ENCODE data around the gene GON7.
"Not testable (repeated sequence)": the region's sequence is repeated elsewhere in the genome, so short reads cannot be mapped to it uniquely, and the experiment has no call there.

Gene GON7, protein sequence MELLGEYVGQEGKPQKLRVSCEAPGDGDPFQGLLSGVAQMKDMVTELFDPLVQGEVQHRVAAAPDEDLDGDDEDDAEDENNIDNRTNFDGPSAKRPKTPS

DNA sequence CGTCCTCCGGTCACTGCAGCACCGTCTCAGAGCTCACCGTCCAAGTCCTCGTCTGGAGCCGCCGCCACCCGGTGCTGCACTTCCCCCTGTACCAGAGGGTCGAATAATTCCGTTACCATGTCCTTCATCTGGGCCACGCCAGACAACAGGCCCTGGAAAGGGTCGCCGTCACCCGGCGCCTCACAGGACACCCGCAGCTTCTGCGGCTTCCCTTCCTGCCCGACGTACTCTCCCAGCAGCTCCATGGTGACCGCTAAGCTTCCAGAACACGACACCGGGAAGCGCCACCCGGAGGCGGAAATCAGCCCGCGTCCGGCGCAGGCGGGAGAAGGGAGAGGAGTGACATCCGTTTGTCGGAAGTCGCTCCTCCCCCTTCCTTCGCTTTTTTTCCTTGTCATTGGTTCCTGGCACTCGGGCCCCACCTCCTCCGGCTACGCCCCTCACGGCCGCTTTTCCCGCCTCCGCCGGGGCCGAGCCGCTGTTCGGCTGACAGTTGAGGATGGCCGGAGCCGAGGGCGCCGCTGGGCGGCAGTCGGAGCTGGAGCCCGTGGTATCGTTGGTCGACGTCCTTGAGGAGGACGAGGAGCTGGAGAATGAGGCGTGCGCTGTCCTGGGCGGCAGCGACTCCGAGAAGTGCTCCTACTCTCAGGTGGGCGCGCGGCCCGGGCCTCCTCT lies at the start of gene GON7, which contains the start of gene UBR7:
TSS of gene GON7 (minus strand) at position 273 of the 675 bp plus-strand sequence. CDS start at position 245, 28 bp downstream.
TSS of gene UBR7 (plus strand) at position 464 of the 675 bp plus-strand sequence. CDS start at position 500, 36 bp downstream.
- peak; percentile 85 to 89 for DNase-seq

DNA sequence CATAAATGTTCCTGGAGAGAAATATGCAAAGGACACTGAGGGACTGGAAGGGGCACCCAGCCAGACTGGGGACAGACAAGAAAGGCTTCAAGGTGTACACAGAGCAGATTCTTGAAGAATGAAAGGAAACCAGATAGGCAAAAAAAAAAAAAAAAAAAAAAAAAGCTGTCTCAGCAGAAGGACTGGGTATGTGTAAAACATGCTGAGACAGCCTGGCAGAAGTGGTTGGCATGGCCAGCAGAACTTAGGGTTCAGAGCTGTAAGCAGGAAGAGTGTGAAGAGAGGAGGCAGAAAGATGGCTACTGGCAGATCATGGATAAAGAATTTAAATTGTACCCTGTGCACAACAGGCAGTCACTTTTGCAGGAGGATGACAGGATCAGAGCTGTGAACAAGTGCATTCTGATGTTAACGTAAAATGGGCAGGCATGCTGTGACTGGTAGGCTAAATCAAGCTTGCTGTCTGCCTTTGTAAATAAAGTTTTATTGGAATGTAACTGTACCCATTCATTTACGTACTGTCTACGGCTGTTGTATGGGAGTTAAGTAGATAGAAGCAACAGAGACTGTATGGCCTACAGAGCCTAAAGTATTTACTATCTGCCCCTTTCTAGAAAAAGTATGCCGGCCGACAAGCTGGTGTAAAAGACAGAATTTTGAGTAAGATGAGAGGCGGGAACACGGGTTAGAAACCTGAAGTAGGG lies 42.4 kb upstream of the GON7 start:
- no peak for DNase-seq

DNA sequence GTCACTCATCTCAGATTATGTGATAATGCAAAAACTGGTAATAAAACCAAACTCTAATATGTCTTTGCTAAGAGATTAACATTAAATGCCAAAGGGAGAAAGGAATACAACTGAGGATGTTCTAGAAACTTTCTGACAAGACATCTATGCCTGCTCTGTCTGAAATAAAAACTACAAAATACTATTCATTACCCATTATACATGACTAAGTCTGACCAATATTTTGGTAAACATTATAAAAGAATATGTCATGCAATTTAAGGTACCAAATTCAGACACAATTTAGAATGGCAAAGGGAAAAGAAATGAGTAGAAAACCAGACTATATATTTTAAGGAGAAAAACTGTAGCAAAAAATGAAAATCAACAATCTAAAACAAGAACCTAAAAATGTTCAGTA lies 39.7 kb upstream of the GON7 start:
- no peak for DNase-seq

DNA sequence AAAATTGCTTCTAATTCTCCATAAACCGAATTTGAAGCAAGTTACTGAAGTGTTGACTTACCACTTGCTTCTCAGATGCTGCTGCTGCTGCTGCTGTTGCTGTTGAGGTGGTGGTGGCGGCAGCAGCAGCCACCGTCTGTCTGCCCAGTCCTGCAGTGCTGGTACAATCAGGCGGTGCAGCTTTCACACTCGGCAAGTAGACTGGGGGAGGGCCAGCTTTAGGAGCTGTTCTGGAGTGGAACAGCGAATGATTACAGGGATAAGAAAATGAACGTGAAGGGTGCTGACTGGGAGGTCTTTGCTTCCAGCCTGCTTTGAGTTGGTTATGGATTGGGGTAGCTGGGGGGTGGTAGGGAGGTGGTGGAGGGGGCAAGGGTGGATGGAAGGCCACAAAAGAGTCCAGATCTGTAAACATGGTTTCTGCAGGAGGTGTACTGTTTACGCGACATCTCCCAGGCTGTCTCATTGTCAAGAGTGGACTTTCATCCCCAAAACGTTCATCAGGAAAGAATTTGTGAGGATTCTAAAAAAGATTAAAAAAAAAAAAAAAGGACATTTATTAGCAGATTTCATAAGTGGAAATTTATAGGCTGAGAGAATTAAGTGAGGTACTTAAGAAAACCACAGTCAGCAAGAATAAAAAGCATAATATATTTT lies 39.0 kb upstream of the GON7 start:
- no peak for DNase-seq

DNA sequence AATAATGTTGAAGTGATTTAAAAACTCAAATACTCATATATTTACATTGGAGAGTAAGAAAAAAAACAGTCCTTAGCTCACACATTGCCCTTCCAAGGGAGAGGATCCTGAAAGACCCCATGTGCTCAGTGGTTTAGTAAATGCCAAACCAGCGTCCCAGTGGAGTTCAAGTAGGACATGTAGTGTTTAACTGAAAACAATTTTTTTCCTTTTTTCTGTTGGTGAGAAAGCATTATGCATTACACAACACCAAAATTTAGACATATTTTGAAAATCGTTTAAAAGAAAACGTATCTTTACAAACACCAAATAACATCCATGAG lies 33.8 kb upstream of the GON7 start:
- DNase-seq = no peak

DNA sequence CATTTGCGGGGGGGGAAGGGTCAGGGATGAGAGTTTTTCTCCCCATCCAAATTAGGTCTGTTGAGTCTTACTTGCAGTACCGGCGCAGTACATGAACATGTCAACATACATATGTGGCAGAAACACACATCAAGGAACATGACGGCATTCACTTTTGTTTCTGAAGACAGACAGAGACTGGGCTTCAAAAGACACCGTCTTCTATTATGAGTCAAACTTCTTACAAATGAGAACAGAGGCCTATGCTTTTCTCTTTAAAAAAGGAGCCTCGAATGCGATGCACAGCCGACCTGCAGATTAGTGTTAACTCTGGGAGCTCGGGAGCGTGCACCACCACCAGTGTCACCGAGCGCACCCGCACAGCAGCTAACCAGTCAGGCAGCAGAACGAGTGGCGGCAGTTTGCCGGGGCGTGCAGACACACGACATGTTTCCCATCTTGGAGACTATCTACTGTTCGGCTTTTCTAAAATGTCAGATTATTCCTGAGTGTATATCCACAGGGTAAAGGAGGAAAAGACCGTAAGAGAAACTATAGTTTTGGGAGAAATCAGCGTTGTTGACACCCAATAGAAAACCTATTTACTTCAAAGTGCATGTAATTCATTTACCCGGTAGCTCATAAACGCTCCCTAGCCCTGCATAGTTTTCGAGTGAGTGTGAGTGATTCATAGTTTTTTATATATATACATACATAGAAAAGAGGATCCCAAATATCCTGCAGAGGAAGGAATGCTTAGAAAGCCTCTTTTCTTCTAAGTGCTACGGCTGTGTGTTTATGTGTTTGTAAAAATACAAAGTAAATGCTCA lies 33.2 kb upstream of the GON7 start:
- DNase-seq = no peak

DNA sequence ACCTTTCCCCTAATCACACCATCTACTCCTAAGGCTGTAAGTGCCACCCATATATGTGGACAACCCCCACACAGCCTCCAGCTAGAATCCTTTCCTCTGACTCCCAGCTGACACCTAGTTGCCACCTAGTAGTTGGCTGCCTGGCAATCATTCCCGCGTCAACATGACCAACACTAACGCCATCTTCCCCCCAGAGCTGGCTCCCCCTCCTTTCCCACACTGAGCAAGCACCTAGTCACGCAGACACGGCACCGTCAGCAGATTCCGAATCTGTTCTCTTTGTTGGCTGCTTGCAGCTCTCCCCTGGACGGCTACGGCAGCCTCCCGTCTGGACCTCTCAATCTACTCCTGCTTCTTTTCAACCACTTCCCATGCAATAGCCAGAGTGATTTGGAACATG lies 27.9 kb upstream of the GON7 start:
- no peak for DNase-seq

DNA sequence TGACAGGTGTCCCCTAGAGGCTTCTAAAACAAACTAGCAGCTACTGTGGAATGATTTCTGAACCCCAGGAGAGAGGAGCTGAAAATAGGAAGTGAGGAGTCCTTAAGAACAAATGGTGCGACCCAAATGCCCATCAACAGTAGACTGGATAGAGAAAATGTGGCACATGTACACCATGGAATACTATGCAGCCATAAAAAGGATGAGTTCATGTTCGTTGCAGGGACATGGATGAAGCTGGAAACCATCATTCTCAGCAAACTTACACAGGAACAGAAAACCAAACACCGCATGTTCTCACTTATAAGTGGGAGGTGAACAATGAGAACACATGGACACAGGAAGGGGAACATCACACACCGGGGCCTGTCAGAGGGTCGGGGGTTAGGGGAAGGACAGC lies 26.2 kb upstream of the GON7 start:
- DNase-seq = not testable (repeated sequence)

DNA sequence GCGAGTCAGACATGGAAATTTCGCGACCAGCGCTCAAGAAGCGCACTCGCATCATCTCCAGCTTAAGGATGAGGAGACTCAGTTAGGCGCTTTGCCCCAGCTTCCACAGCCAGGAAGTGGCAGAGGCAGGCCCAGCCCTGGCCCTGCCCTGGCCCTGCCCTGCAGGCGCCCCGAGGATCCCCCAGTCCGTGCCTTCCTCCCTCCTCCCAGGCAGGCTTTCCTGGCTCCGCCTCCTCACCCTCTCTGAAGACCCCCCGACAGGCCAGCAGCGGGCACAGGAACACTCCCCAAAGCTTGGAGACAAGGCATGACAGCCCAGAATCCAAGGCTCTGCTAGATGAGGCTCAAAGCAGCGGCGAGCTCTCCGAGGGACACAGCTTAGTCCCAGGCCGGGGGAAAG lies 25.3 kb upstream of the GON7 start:
- DNase-seq = no peak

DNA sequence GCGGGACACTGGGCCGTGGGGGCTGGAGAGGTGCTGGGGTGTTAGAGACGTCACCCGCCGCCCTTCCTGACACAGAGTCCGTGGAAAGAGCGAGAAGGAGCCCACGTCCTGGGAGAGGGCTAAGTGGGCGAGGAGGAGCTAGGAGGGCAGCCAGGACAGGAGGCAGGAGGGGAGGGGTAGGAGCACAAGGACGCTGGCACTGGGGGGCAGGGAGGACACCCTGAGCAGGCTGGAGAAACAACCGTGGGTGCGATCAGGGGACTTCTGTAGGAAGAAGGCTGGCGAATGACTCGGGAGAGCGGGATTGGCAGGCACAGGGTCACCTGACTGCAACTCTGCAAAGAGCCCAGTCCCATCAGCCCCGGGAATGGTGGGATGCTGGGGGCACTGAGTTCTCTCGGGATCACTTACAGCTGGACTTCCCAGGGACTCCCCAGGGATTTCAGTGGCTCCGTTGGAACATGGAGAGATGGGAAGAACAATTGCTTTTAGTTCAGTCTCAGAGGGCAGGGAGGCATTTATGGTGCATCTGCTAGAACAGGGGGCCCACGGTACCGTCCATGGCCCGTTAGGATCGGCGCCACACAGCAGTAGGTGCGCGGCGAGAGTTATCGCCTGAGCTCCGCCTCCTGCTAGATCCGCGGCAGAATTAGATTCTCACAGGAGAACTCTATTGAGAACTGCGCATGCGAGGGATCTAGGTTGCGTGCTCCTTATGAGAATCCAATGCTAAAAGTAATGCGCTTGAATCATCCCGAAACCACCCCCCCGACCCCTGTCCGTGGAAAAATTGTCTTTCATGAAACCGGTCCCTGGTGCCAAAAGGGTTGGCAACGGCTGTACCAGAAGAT lies 24.5 kb upstream of the GON7 start:
- no peak for DNase-seq

DNA sequence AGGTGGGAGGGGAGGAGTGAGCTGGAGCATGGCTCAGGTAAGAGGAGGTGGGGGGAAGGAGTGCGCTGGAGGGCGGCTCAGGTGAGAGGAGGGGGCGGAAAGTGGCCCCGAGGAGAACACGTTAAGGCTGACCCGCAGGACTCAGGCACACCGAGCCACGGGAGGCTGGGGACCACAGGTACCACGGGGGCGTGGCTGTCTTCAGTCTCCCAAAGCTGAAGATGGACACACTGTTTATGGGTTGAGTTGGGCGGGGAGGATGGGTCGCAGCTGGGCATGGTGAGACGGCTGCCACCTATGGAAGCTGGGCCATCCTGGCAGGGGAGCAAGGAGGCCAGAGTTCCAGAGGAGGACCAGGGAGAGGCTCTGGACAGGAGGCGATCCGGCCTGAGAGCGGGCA lies 23.7 kb upstream of the GON7 start:
- no peak for DNase-seq

DNA sequence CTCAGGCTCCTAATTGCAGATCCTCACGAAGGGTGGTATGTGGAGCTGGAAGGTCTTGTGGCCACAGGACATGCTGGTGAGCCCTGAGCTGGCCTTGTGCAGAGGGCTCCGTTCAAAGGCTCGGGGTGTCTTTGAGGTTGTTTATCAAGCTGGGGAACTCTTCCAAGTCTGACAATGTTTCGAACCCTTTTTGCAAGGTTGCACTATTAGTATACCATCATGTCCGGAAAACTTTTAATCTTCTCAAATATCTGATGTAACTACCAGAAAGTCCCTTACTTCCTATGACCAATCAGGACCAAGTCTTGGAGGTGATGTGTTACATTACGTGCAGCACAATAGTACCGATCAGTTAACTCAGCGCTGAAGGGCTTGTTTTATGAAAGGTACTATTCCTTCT lies 21.7 kb upstream of the GON7 start:
- DNase-seq = no peak

DNA sequence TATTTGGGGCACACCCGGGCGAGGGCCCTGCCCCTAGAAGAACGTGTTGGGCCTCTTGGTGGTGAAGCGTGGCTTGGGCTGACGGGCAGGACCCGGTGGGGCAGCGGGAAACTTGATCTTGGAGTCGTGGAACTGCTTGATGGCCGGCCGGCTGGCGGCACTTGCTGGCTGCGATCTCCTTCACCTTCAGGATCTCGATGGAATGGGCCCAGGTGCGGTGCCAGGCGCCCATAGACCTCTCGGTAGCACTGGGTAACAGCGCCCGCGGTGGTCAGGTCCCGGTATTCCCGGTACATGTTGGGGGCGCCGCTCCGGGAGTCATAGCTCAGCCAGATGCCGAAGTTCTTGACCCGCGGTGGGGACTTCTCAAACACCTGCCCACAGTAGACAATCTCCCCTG lies 16.7 kb upstream of the GON7 start:
- DNase-seq = no peak

DNA sequence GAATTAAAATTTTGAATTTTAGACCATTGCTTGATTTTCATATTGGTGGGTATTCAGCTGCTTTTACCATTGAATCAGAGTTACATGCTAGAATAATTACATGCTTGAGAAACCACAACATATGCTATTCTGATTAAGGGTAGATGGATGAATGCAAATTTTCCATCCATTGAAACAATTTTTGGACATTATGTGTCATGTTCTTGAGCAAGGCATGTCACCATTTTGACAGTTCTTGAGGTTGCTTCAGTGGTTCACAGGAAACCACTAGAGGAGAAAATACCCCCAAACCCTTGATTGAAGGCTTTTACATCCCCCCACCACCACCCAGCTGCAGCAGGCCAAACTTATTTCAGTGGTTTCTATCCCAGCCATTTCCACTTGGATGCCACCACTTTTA lies 13.6 kb upstream of the GON7 start:
- DNase-seq = no peak

DNA sequence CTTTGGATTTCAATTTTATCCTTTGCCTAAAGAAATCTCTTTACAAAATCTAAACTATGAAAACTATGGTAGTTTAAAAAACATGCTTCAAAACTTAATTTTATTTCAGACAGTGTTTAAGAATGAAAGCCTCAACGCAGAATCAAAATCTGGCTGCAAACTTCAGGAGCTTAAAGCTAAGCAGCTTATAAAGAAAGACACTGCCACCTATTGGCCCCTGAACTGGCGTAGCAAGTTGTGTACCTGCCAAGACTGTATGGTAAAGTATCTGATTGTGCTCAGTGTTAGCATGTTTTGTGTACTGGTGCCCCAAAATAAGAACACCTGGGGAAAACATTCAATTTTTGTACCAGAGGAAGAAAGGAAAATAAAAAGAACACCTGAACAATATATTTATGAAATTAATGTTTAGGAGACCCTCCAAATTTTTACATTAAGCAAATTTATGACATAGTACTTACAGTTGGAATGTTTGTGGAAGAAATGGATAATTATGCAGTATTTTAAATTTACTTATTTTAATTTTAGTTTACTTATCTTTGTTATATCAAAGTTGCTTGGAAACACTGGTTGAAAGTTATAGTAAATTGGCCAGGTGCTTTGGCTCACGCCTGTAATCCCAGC lies 12.3 kb upstream of the GON7 start:
- peak; percentile 56 to 71 for DNase-seq

DNA sequence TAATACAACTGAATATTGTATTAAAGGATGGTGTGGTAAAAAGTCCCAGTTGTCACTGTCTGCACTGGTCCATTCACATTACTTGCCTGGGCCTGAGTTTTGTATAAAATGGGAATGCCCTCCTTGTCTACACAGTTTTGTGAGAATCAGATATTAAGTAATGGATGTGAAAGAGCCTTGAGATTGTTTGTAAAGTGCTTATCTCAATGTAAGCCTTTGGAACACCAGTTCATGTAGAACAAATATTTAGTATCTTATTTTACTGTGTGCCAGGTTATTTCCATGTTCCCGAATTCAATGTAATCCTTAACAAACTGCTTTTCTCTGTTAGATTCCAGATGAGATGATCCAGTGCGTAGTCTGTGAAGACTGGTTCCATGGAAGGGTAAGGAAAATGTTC lies 7.7 kb upstream of the GON7 start:
- no peak for DNase-seq

DNA sequence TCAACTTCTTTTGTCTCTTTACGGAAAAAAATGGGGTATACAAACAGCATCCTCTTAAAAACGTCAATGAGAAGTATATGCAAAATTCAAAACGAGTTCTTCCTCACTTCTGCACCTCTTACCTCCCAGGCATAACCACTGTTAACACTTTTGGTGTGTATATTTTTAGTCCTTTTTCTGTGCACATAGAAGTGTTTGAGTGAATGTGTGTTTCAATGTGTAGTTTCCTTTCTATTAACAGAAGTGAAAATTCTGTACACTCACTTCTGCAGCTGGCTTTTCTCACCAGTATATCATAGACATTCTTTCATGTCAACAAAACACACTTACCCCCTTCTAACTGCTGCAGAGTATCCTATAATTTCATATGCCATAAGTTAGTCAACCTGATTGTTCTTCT lies 5.6 kb upstream of the GON7 start:
- no peak for DNase-seq

DNA sequence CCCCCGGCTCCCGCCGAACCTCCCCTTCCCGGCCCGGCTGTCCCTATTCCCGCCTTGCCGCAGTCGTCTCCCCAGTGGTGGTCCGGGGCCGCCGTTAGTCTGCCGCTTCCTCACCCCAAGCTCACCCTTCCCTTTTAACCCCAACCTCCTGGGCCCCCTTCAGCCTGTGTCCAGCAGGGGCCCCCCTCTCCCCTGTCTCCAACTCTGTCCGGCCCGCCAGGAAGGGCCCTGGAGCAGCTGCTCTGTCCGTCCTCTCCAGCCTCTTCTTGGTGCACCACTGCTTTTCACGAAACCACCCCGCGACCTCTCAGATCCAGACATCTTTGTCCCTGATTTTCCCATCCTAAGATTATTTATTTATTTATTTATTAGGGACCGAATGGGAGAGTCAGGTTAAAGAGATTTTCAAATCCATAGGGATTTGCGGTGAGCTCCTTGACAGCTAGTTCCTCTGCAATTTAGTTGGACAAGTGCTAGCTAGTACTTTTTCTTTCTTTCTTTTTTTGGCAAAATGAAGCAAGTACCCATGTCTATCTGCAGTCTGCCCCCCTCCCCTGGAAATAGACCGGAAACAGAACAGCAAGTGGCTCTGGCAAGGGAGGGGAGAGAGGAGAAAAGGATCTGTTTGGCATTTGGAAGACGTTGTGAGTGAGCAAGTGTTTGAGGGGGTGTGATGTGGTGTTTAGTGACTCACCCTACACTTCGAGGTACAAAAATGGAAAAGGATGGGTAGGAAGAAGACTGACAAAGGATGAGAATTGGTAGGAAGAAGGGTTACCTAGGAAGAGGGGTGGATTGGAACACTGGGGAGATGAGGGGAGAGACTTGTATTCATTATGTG lies 823 bp upstream of the GON7 start:
- peak; percentile 15 to 29 for DNase-seq

DNA sequence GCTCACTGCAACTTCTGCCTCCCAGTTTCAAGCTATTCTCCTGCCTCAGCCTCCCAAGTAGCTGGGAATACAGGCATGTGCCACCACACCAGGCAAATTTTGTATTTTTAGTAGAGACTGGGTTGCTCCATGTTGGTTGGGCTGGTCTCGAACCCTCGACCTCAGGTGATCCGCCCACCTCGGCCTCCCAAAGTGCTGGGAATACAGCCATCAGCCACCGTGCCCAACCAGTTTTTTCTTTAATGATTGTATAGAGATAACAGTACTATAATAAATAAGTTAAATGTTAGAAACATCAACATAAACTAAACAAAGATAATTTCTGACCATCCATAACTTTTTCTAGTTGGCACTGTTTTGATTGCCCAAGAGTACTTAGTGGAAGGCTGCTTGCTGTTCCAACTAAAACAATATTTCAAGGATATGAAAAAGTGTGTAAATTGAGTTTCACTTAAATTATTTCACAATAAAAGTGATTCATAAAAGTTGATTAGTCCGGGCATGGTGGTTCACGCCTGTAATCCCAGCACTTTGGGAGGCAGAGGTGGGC lies 5.6 kb downstream of the GON7 start:
- DNase-seq = no peak

DNA sequence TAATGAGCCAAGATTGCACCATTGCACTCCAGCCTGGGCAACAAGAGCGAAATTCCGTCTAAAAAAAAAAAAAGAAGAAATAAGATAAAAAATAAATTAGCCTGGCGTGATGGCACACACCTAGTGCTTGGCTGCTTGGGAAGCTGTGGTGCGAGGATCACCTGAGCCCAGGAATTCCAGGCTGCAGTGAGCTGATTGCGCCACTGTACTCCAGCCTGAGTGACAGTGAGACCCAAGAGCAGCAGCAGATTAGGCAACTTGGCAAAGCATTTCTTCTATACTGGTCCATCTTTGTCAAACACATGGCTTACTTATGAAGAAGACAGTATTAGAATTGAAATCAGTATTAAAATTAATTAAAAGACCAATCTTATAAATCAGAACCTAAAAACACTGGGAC lies 6.3 kb downstream of the GON7 start:
- no peak for DNase-seq
